ENCODE results near the gene GCGR. TPM values are rescaled to one million over a fixed set of nuclear protein-coding genes. Genes with fewer than 3 reads are reported as not detected.

GCGR gene
- total RNA-seq, 1 donor, result not detected

DNA sequence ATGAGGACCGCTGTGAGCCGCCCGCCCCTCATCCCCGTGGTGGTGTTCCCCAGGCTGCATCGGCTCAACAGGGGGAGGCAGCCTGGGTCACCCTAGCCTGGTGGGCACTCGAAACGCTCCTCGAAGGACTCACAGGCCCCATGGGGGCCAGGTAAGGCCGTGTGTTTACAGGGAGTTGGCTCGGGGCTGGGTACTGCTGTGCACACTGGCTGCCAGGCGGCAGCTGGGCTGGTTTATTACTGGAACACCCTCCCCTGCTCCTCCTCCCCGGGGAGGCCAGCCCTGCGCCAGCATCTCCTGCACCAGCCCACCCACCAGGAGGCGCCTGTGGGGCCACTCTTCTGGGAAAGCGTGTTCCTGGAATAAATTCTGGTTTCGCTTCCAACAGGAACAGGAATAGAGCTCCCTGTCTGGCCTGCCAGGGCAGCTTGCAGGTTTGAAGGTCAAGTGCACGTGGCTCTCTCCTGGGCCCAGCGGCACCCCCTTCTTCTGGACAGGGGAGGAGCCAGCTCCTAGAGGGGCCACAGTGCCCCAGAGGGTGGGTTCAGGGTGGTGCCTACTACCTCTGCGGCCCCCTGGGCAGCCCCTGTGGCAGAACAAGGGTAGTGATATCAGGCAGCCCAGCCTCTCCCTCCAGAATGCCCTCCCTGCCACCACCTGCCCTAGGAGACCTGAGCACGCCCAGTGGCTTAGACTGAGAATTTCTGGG lies 17.8 kb downstream of the GCGR start:
- no peaks in the 10 kb centered on the region for H3K4me1 ChIP-seq (ENCODE audit: insufficient read depth, low read length)
- no peak overlapping the region for H3K4me3 ChIP-seq (ENCODE audit: low read length)
- no peaks in the 10 kb centered on the region for H3K9me3 ChIP-seq (ENCODE audit: low read depth, low read length)
- no peaks in the 10 kb centered on the region for H3K27me3 ChIP-seq (ENCODE audit: insufficient read depth, low read length)

GRCh38 chr17:81822312-81822637 lies 18.3 kb downstream of the GCGR start:
- H3K4me3 ChIP-seq (ENCODE audit: low read length), result no peak overlapping the region
- no peaks in the 10 kb centered on the region for H3K27me3 ChIP-seq (ENCODE audit: insufficient read depth, low read length)
- no peaks in the 10 kb centered on the region for H3K4me1 ChIP-seq (ENCODE audit: insufficient read depth, low read length)
- H3K9me3 ChIP-seq (ENCODE audit: low read depth, low read length), result no peaks in the 10 kb centered on the region

DNA sequence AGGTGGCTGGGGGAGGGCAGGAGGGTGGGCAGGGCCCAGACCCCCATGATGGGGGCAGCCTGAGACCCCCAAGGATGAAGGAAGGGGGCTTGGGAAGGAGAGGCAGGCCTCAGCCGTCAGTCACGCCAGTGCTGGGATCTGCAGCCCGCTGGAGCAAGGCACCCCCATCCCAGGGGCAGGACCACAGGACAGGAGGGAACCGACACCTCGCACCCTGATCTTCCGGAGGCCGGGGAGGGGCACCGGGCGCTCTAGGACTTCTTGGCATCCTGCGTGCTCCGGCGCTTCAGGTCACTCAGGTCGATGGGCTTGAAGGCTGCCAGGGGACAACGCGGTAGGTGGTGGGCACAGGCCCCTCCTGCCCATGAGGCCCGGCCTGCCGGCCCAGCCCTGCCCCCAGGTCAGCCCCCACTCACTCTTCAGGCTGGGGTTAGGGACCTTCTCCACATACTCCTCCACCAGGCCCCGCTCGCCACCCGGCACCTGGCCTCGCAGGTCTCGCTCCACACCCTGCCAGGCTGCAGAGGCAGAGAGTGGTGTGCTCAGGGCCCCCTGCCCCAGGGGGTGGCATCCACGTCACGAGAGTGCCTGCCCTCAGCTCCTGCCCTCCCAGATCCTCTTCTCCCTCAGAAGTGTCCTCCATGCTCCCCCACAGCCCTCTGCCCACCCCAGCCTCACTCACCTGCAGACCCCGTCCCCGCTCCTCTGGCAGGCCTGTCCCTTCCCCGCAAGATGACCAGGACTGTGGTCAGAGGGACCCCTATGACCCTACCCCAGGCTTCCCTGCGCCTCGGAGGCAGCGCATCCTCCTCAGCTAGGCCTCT lies 19.3 kb downstream of the GCGR start:
- Histone ChIP-seq H3K27me3 (ENCODE audit: insufficient read depth, low read length) (no peaks in the 10 kb centered on the region), H3K9me3 (ENCODE audit: low read depth, low read length) (no peaks in the 10 kb centered on the region), H3K4me3 (ENCODE audit: low read length) (no peak overlapping the region), H3K4me1 (ENCODE audit: insufficient read depth, low read length) (no peaks in the 10 kb centered on the region)

DNA sequence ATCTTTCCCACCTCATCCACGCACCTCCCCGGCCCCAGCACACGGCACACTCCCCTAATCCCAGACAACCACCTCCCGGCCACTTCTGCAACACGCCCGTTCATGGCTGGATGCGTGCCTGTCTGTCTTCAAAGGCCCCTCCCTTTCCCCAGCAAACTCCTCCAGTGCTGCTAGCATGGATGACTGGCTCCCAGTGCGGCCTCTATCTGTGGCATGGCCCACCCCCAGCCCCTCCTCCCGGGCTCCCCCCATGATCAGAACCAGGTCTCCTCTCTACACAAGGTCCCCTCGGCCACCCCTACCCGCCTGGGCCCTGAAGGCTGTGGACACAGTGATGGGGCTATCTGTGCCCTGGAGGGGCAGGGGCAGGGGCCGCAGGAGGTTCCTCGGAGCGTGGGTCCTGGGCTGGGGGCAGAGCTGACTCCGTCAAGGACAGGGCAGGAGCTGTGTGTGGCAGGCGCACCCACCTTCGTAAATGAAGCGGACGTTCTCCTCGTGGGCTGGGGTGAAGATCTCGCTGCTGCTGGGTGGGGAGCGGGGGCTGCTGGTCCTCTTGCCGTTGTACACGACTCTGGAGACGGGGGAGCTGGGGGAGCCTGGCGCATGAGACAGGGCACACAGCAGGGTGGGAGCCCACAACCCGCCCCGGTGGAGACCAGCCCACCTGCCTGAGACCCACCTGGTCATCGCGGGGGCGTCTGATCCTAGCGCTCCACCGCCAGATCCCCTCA lies 20.0 kb downstream of the GCGR start:
- H3K4me3 ChIP-seq (ENCODE audit: low read length), result no peak overlapping the region
- H3K9me3 ChIP-seq (ENCODE audit: low read depth, low read length), result no peaks in the 10 kb centered on the region
- no peaks in the 10 kb centered on the region for H3K27me3 ChIP-seq (ENCODE audit: insufficient read depth, low read length)
- H3K4me1 ChIP-seq (ENCODE audit: insufficient read depth, low read length), result no peaks in the 10 kb centered on the region

DNA sequence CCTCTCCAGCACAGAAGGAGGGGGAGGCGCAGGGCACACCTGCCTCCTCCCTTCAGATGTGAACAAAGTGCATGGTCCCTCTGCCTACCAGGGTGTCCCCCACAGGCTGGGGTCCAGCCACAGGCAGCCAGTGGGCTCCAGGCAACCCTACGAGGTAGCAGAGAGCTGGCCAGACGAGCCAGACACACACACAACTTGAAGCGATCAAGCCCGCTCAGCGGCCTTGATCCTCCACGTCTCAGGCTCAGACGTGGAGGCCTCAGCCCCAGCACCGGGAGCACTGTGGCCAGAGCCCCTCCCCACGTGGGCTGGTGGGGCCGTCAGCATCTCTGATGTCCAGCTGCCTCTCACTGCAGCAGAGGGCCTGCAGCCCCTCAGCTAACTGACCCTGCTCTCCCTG lies 20.6 kb downstream of the GCGR start:
- Histone ChIP-seq H3K4me1 (ENCODE audit: insufficient read depth, low read length) (no peaks in the 10 kb centered on the region), H3K27me3 (ENCODE audit: insufficient read depth, low read length) (no peaks in the 10 kb centered on the region), H3K4me3 (ENCODE audit: low read length) (no peak overlapping the region), H3K9me3 (ENCODE audit: low read depth, low read length) (no peaks in the 10 kb centered on the region)

- peaks cover under 1% of the 10 kb centered on the region for H3K4me1 ChIP-seq (ENCODE audit: insufficient read depth, low read length)
- no peaks in the 10 kb centered on the region for H3K9me3 ChIP-seq (ENCODE audit: low read depth, low read length)
- H3K4me3 ChIP-seq (ENCODE audit: low read length), result no peak overlapping the region
- no peaks in the 10 kb centered on the region for H3K27me3 ChIP-seq (ENCODE audit: insufficient read depth, low read length)
Observed at GRCh38 chr17:81825841-81826466, 22.0 kb downstream of the GCGR start.

- no peaks in the 10 kb centered on the region for H3K27me3 ChIP-seq (ENCODE audit: insufficient read depth, low read length)
- peaks cover 22% of the 10 kb centered on the region for H3K4me1 ChIP-seq (ENCODE audit: insufficient read depth, low read length)
- H3K9me3 ChIP-seq (ENCODE audit: low read depth, low read length), result no peaks in the 10 kb centered on the region
- H3K4me3 ChIP-seq (ENCODE audit: low read length), result no peak overlapping the region
Observed at GRCh38 chr17:81828656-81829055, 24.7 kb downstream of the GCGR start.

- peaks cover 28% of the 10 kb centered on the region for H3K4me1 ChIP-seq (ENCODE audit: insufficient read depth, low read length)
- no peak overlapping the region for H3K4me3 ChIP-seq (ENCODE audit: low read length)
- H3K9me3 ChIP-seq (ENCODE audit: low read depth, low read length), result no peaks in the 10 kb centered on the region
- H3K27me3 ChIP-seq (ENCODE audit: insufficient read depth, low read length), result no peaks in the 10 kb centered on the region
Observed at GRCh38 chr17:81829858-81830257, 25.9 kb downstream of the GCGR start.

- no peak overlapping the region for H3K4me3 ChIP-seq (ENCODE audit: low read length)
Observed at GRCh38 chr17:81831563-81831956, 27.6 kb downstream of the GCGR start.

DNA sequence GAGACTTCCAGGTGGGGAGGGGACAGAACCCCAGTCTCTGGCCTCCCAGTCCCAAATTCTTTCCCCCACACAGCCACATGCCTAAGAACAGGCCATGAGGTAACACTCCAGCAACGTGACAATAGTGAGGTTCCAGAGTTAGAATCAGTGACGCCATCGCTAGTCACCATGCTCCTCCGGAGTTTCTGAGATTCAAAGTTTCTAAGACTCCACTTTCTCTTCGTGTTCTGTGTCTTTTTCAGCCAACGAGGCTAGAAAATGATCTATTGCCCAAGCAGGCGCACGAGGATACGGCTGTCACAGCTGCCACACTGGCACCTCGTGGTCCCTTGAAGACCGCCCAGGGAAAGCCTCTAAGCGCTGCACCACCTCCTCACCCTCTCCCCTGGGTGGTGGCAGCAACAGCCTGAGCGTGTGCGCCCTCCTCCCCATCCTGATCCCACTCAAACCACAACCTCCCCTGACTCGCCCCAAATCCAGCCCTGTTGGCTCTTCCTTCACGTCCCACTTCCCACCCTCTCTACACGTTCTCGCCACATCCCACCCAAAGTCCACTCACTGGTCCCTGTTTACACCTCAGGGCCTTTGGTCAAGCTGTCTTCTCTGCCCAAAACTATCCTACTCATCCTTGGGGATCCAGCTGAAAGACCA lies 28.1 kb downstream of the GCGR start:
- H3K27me3 ChIP-seq (ENCODE audit: insufficient read depth, low read length), result no peaks in the 10 kb centered on the region
- peaks cover 33% of the 10 kb centered on the region for H3K4me1 ChIP-seq (ENCODE audit: insufficient read depth, low read length)
- H3K4me3 ChIP-seq (ENCODE audit: low read length), result peak overlapping the region; percentile 64
- H3K9me3 ChIP-seq (ENCODE audit: low read depth, low read length), result no peaks in the 10 kb centered on the region

More at GRCh38 chr17:81831563-81831956, 27.6 kb downstream of the GCGR start:
- peaks cover 31% of the 10 kb centered on the region for H3K4me1 ChIP-seq (ENCODE audit: insufficient read depth, low read length)
- H3K9me3 ChIP-seq (ENCODE audit: low read depth, low read length), result no peaks in the 10 kb centered on the region
- H3K27me3 ChIP-seq (ENCODE audit: insufficient read depth, low read length), result no peaks in the 10 kb centered on the region

GRCh38 chr17:81832608-81833159 lies 28.7 kb downstream of the GCGR start:
- no peaks in the 10 kb centered on the region for H3K9me3 ChIP-seq (ENCODE audit: low read depth, low read length)
- H3K4me3 ChIP-seq (ENCODE audit: low read length), result peak overlapping the region; percentile 64
- peaks cover 33% of the 10 kb centered on the region for H3K4me1 ChIP-seq (ENCODE audit: insufficient read depth, low read length)
- H3K27me3 ChIP-seq (ENCODE audit: insufficient read depth, low read length), result no peaks in the 10 kb centered on the region

- no peaks in the 10 kb centered on the region for H3K27me3 ChIP-seq (ENCODE audit: insufficient read depth, low read length)
- H3K4me1 ChIP-seq (ENCODE audit: insufficient read depth, low read length), result peaks cover 39% of the 10 kb centered on the region
- no peaks in the 10 kb centered on the region for H3K9me3 ChIP-seq (ENCODE audit: low read depth, low read length)
- peak within 1 kb of the TSS; percentile 64 for H3K4me3 ChIP-seq (ENCODE audit: low read length)
Observed at GRCh38 chr17:81833160-81833920, 29.4 kb downstream of the GCGR start, which contains the start of gene MCRIP1. Gene MCRIP1, minus strand, starts transcription at chr17:81833291. Its CDS starts 8,785 bp downstream, at chr17:81824506.

- H3K9me3 ChIP-seq (ENCODE audit: low read depth, low read length), result no peaks in the 10 kb centered on the region
- H3K4me1 ChIP-seq (ENCODE audit: insufficient read depth, low read length), result peaks cover 45% of the 10 kb centered on the region
- peak overlapping the region; percentile 50 for H3K4me3 ChIP-seq (ENCODE audit: low read length)
Observed at GRCh38 chr17:81833921-81834830, 30.2 kb downstream of the GCGR start.

More at GRCh38 chr17:81833921-81834830, 30.2 kb downstream of the GCGR start:
- H3K27me3 ChIP-seq (ENCODE audit: insufficient read depth, low read length), result no peaks in the 10 kb centered on the region
